GM12872 (cell line): ENCODE data around the gene ITLN1.

Experiments
- TF ChIP-seq, protein P1 (sequence below): IDR thresholded peaks from 3 replicates; pipeline ENCODE4 v1.5.1; 2011; ENCODE audit warnings: low read depth, mild to moderate bottlenecking, low read length, moderate library complexity; ENCODE audit not compliant: insufficient read depth

The ITLN1 gene

DNA sequence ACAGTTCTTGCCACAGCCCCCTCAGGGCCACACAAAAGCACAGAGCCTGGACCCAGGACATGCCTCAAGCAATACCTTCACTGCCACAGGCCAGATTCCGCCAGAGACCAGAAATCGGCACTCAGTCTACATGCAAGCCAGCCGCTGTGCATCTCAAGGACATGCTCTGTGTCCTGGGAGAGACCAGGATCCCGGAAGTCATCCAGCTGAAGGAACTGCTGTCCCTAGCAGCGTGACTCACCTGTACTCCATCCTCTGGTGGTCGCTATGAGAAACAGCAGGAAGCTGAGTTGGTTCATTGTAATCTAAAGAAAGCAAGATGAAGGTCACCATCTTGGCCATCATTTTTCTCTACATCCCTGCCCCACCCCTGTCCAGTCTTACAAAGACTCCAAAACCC is 401 bp downstream of the ITLN1 start:
- TF ChIP-seq, protein P1, sequence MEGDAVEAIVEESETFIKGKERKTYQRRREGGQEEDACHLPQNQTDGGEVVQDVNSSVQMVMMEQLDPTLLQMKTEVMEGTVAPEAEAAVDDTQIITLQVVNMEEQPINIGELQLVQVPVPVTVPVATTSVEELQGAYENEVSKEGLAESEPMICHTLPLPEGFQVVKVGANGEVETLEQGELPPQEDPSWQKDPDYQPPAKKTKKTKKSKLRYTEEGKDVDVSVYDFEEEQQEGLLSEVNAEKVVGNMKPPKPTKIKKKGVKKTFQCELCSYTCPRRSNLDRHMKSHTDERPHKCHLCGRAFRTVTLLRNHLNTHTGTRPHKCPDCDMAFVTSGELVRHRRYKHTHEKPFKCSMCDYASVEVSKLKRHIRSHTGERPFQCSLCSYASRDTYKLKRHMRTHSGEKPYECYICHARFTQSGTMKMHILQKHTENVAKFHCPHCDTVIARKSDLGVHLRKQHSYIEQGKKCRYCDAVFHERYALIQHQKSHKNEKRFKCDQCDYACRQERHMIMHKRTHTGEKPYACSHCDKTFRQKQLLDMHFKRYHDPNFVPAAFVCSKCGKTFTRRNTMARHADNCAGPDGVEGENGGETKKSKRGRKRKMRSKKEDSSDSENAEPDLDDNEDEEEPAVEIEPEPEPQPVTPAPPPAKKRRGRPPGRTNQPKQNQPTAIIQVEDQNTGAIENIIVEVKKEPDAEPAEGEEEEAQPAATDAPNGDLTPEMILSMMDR = peak; percentile 71

DNA sequence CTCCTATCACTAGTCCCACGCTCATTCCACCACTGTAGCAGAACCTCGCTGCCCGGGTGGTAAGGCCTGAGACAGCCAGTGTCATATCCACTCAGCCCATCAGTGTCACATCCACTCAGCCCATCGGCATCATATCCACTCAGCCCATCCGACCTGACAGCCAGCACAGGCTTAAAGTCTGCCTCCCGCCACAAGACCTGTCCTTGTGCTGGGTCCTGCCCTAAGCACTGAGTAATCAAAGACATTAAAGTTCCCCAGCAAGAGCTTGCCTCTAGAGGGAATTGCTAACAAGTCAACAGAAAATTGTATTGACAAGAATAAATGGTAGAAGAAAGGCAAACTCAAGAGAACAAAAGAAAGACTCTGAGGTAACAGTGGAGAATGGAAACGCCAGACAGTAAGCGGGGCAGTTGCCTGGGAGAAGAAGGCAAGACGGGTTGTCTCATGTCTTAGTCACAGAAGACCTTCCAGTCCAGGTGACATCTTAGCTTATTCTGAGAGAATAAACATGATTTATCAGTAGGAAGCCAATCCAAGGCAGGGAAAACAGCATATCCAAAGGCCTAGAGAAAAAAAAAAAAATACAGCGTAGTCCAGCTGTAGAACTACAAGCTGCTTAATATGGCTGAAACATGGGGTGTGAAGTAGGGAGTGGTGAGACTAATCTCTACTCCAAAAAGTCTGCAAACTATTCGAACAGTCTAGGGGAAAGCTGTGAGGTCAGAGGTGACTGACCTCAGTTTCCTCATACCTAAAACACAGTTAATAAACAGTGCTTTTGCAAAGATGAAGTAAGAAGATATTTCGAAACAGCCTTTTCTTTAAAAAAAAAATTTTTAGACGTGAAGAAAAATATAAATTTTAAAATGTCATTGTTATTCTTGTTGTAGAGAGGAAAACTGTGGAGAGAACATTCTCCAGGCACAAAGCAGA is 1.1 kb downstream of the ITLN1 start:
- TF ChIP-seq, protein P1 = no peak

DNA sequence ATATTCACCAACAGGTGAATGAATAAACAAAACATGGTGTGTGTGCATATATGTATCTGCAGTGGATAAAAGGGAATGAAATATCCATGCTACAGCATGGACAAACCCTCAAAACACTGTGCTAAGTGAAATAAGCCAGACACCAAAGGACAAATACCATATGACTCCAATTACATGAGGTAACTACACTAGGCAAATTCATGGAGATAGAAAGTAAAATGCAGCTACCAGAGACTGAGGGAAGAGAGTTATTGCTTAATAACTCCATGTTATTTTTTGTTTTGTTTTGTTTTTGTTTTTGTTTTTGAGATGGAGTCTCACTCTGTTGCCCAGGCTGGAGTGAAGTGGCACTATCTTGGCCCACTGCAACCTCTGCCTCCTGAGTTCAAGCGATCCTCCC is 2.4 kb downstream of the ITLN1 start:
- TF ChIP-seq, protein P1 = no peak

DNA sequence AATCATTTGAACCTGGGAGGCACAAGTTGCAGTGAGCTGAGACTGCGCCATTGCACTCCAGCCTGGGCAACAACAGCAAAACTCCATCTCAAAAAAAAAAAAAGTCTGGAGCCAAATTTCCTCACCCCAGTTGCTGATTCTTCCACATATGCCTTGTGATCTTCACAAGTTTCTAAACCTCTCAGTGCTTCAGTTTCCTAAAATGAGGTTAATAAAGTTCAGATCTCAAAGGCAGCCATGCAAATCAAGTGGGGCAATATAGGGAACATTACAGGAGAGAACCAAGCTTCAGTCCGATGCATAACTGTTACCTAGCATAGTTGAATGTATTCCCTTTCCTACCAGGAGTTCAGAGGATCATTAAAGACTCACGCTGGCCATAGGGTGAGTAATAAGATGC is 4.8 kb downstream of the ITLN1 start:
- TF ChIP-seq, protein P1 = no peak

DNA sequence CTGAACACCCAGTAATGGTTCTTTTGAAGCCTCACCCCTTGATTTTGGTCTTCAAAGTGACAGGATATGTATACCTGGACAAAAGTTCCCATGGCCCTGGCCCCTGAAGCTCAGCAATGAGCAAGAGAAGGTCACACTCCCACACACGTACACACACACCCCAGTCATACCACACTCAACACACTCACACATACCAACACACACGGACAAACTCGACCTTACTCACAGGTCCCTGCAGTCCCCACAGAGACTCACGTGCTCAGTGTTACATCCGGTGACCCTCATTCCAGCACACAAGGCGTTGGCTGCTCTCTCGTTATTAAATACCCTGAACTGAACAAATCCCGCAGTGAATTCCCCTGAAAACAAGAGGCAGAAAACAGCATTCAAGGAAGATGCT is 5.9 kb downstream of the ITLN1 start:
- TF ChIP-seq, protein P1 = no peak

DNA sequence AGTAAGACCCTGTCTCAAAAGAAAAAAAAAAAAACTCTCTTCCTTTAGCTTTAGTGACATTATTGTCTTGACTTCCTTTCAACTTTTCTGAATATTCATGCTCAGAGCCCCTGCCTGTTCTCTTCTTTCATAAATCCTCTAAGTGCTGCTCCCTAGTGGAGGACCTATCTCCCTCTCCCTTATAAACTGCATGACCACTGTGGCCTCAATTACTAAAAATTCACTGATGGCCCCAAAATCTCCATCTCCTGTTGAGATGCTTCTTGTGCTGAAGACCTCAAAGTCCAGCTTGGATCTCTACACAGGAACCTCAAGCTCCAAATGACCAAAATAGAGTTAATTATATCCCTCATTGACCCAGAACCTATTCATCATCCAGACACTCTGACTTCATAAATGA is 7.8 kb downstream of the ITLN1 start:
- TF ChIP-seq, protein P1 = peak; percentile 38; the same call in 2 of the 3 replicates

DNA sequence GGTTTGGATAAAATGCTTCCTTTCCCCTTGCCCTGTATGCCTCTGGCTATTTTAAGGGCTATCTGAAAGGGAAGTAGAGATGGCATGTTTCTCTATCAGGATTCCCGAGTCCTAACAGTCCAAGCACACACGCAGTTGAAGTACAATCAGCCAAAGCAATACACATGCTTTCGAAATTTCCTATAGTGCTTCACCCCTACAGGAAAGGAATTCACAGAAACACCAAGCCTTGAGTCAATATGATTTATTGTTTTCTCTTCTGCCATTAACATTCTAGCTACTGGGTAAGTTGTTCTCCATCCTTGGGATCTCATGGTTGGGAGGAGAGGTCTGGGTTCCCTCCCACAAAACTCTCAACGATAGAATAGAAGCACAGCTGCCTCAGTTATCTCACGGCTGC is 8.7 kb downstream of the ITLN1 start:
- TF ChIP-seq, protein P1 = no peak
